IMR-90 (cell line): ENCODE measurements around the gene IQCM. TPM values are rescaled to one million over a fixed set of nuclear protein-coding genes. Genes with fewer than 3 reads are reported as not detected.

Experiments
- ATAC-seq: fragments of 200-7000 bp; cut with Tn5 transposase; 2 replicates; pipeline ENCODE4 v1.9.1; 2020; ENCODE audit warnings: low read depth, mild to moderate bottlenecking, moderate library complexity
- BruUV-seq: library from RNA; stranded (reverse); fragments of 400-500 nt; replicated peaks from 2 replicates; lab custom pipeline; 2021; lab: Mats Ljungman, UMichigan
- CTCF ChIA-PET: fragments of 300-600 bp; formaldehyde crosslinking; extraction: SDS; loops from one replicate; lab custom pipeline; 2021; ENCODE audit warnings: antibody characterized with exemption; lab: Yijun Ruan, JAX
- POLR2A ChIA-PET: fragments of 300-600 bp; sonication (Branson Sonifier 250); formaldehyde crosslinking; loops from one replicate; lab custom pipeline; 2022; ENCODE audit warnings: antibody characterized with exemption; ENCODE audit not compliant: unreplicated experiment; lab: Charles Lee
- DNase-seq: peaks from one replicate; pipeline ENCODE4 v3.0.0; 2013
- H2AFZ ChIP-seq: replicated peaks from 2 replicates; pipeline ENCODE3; 2013; ENCODE audit warnings: low read length, mild to moderate bottlenecking; ENCODE audit not compliant: poor library complexity
- H2AK5ac ChIP-seq: 2 replicates; pipeline ENCODE4 v1.6.1; 2013; ENCODE audit warnings: low read depth, low read length, inconsistent platforms
- H2AK9ac ChIP-seq: replicated peaks from 2 replicates; pipeline ENCODE3; 2013; ENCODE audit warnings: mild to moderate bottlenecking, low read depth, low read length, moderate library complexity; ENCODE audit not compliant: poor library complexity
- H2BK120ac ChIP-seq: 2 replicates; pipeline ENCODE4 v1.6.1; 2013; ENCODE audit warnings: low read depth, low read length, inconsistent platforms
- H2BK15ac ChIP-seq: 3 replicates; pipeline ENCODE4 v1.6.1; 2013; ENCODE audit warnings: low read depth, low read length, inconsistent platforms
- H2BK20ac ChIP-seq: 2 replicates; pipeline ENCODE4 v1.6.1; 2013; ENCODE audit warnings: low read depth, mild to moderate bottlenecking, inconsistent platforms, low read length, moderate library complexity
- H2BK5ac ChIP-seq: 2 replicates; pipeline ENCODE4 v1.6.1; 2013; ENCODE audit warnings: mild to moderate bottlenecking, low read depth, low read length, inconsistent platforms; ENCODE audit not compliant: poor library complexity, severe bottlenecking
- H3K14ac ChIP-seq: replicated peaks from 2 replicates; pipeline ENCODE4 v1.6.1; 2013; ENCODE audit warnings: low read depth, low read length, inconsistent platforms
- H3K18ac ChIP-seq: 2 replicates; pipeline ENCODE4 v1.6.1; 2013; ENCODE audit warnings: low read depth, low read length, control low read depth
- H3K23ac ChIP-seq: 2 replicates; pipeline ENCODE4 v1.6.1; 2013; ENCODE audit warnings: low read depth, low read length, inconsistent platforms
- H3K27ac ChIP-seq: 2 replicates; pipeline ENCODE4 v1.5.1; 2013; ENCODE audit warnings: mild to moderate bottlenecking, control low read depth, low read length; ENCODE audit not compliant: insufficient read depth
- H3K27me3 ChIP-seq: 2 replicates; pipeline ENCODE4 v1.6.1; 2013; ENCODE audit warnings: low read length; ENCODE audit not compliant: control insufficient read depth, insufficient read depth
- H3K36me3 ChIP-seq: 2 replicates; pipeline ENCODE4 v1.6.1; 2013; ENCODE audit warnings: low read length, mixed read lengths; ENCODE audit not compliant: control insufficient read depth, insufficient read depth
- H3K4ac ChIP-seq: 2 replicates; pipeline ENCODE4 v1.6.1; 2013; ENCODE audit warnings: low read depth, low read length, inconsistent platforms
- H3K4me1 ChIP-seq: 2 replicates; pipeline ENCODE4 v1.6.1; 2013; ENCODE audit warnings: low read length, mixed read lengths; ENCODE audit not compliant: control insufficient read depth, insufficient read depth
- H3K4me2 ChIP-seq: 2 replicates; pipeline ENCODE4 v1.6.1; 2013; ENCODE audit warnings: low read depth, mild to moderate bottlenecking, control low read depth, low read length, moderate library complexity
- H3K4me3 ChIP-seq: 2 replicates; pipeline ENCODE4 v1.5.1; 2013; ENCODE audit warnings: low read depth, mild to moderate bottlenecking, control low read depth, low read length, moderate library complexity; ENCODE audit not compliant: insufficient read depth
- H3K56ac ChIP-seq: 2 replicates; pipeline ENCODE4 v1.6.1; 2013; ENCODE audit warnings: low read length, inconsistent platforms; ENCODE audit not compliant: insufficient read depth; ENCODE audit errors: extremely low read depth
- H3K79me1 ChIP-seq, 2 experiments: 2 replicates each; pipeline ENCODE4 v1.6.1; 2013; ENCODE audit warnings: low read length in 2 of 2, inconsistent platforms in 1 of 2, low read depth in 1 of 2
- H3K9ac ChIP-seq: 2 replicates; pipeline ENCODE4 v1.6.1; 2013; ENCODE audit warnings: low read depth, low read length, control low read depth
- H3K9me1 ChIP-seq: 2 replicates; pipeline ENCODE4 v1.6.1; 2013; ENCODE audit warnings: low read length, inconsistent platforms; ENCODE audit not compliant: insufficient read depth
- H3K9me3 ChIP-seq: 2 replicates; pipeline ENCODE4 v1.6.1; 2013; ENCODE audit warnings: low read length; ENCODE audit not compliant: control insufficient read depth, insufficient read depth
- H4K20me1 ChIP-seq: 2 replicates; pipeline ENCODE4 v1.6.1; 2013; ENCODE audit warnings: low read length, inconsistent platforms; ENCODE audit not compliant: insufficient read depth
- H4K5ac ChIP-seq: 2 replicates; pipeline ENCODE4 v1.6.1; 2013; ENCODE audit warnings: mild to moderate bottlenecking, low read depth, low read length, control low read depth
- H4K8ac ChIP-seq, 2 experiments: 2 replicates each; pipeline ENCODE4 v1.6.1; 2013; ENCODE audit warnings: low read depth in 2 of 2, low read length in 2 of 2, control low read depth in 1 of 2, inconsistent platforms in 1 of 2
- H4K91ac ChIP-seq: 2 replicates; pipeline ENCODE4 v1.6.1; 2013; ENCODE audit warnings: low read depth, low read length, inconsistent platforms; ENCODE audit not compliant: insufficient read depth
- BHLHE40 ChIP-seq: fragments of 150-350 bp; IDR thresholded peaks from 2 replicates; pipeline ENCODE4 v1.6.1; 2016; ENCODE audit warnings: mild to moderate bottlenecking, low read depth, low read length
- CEBPB ChIP-seq: IDR thresholded peaks from 2 replicates; pipeline ENCODE4 v1.6.1; 2012; ENCODE audit warnings: low read depth, low read length, improper control_type of control experiment
- FOS ChIP-seq: fragments of 150-350 bp; IDR thresholded peaks from 2 replicates; pipeline ENCODE4 v1.6.1; 2016; ENCODE audit warnings: low read depth, low read length
- WGBS, 2 experiments: methylation state at CpG; one replicate each; pipeline versions ENCODE4 v1.1.5 to v1.1.7; 2013; ENCODE audit warnings: missing lambda C conversion rate in 2 of 2; ENCODE audit not compliant: insufficient read length in 1 of 2; ENCODE audit errors: extremely low coverage in 2 of 2; 5-methylcytosine and 5-hydroxymethylcytosine counted together
- dilution Hi-C: fragments of 300-500 bp; cut with HindIII; formaldehyde crosslinking; loops from one replicate; pipeline ENCODE4 v1.14.3; 2018; ENCODE audit warnings: low sequenced_read_pairs; ENCODE audit not compliant: unreplicated experiment
- in situ Hi-C: fragments of 300-500 bp; cut with MboI; formaldehyde crosslinking; loops from 3 replicates; pipeline ENCODE4 v1.14.3; 2019; ENCODE audit warnings: low sequenced_read_pairs, inconsistent platforms, mixed read lengths
- intact Hi-C: fragments of 100-400 bp; cut with micrococcal nuclease; formaldehyde crosslinking; loops from 2 replicates; pipeline ENCODE4 v1.10.0; 2022
- polyA plus RNA-seq, 3 experiments: library from polyadenylated mRNA; depleted of rRNA; stranded (reverse); fragments of >200 nt; gene quantifications; 2 replicates each; pipeline ENCODE4 v1.2.3, GENCODE V29; 2012; ENCODE audit warnings: low replicate concordance in 1 of 3
- total RNA-seq: library from RNA; depleted of rRNA; stranded (reverse); fragments of >200 nt; gene quantifications from 2 replicates; pipeline ENCODE4 v1.2.3, GENCODE V29; 2012

IQCM gene
- total and polyA plus RNA-seq, 2 of the 4 experiments (the other 2 are of a cell fraction): not detected

- Histone ChIP-seq H3K4me2 (no peak overlapping the region), H3K14ac (no peak overlapping the region), H3K9ac (no peak overlapping the region), H3K36me3 (no peaks in the 10 kb centered on the region), H3K27ac (no peak overlapping the region), H2AK9ac (no peak overlapping the region), H3K79me1 (no peaks in the 10 kb centered on the region), H3K4me3 (no peak overlapping the region), H4K5ac (no peak overlapping the region), H2AK5ac (no peak overlapping the region), H4K91ac (no peak overlapping the region), H3K23ac (no peak overlapping the region), H3K27me3 (no peaks in the 10 kb centered on the region), H2BK5ac (no peak overlapping the region), H3K9me1 (no peaks in the 10 kb centered on the region), H2AFZ (no peak overlapping the region), H4K8ac (no peak overlapping the region), H3K9me3 (no peaks in the 10 kb centered on the region), H2BK120ac (no peak overlapping the region), H3K18ac (no peak overlapping the region), H4K20me1 (no peaks in the 10 kb centered on the region), H3K4ac (no peak overlapping the region), H2BK20ac (no peak overlapping the region), H3K56ac (no peak overlapping the region), H2BK15ac (no peak overlapping the region), H3K4me1 (no peaks in the 10 kb centered on the region)
- WGBS, 2 experiments: no CpG with 5 or more reads among the region's 3 CpGs
- intact Hi-C loops: no loop called here
- dilution Hi-C loops: no loop called here
- CTCF ChIA-PET: no interaction called here
- in situ Hi-C loops: no loop called here
- POLR2A ChIA-PET: no interaction called here
- ATAC-seq (peak; percentile 42; the same call in 1 of the 2 replicates), DNase-seq (peak; percentile 34)
- BruUV-seq: no TSS peak
- TF ChIP-seq CEBPB (no peak), FOS (0 out of 2 replicates have a peak, but pooled peaks have one; percentile 12), BHLHE40 (no peak)
Observed at GRCh38 chr4:149344436-149344835, 471.2 kb downstream of the IQCM start.
